Caco-2 (cell line): Measurements from ENCODE around the gene TYW5. TPM values are rescaled to one million over a fixed set of nuclear protein-coding genes. Genes with fewer than 3 reads are reported as not detected.

Experiments used
- BruUV-seq: library from RNA; stranded (reverse); fragments of 400-500 nt; replicated peaks from 2 replicates; lab custom pipeline; 2021; lab: Mats Ljungman, UMichigan
- CTCF ChIA-PET: fragments of 300-600 bp; sonication (Branson Sonifier 250); formaldehyde crosslinking; loops from one replicate; lab custom pipeline; 2022; ENCODE audit warnings: antibody characterized with exemption; lab: Charles Lee
- POLR2A ChIA-PET: fragments of 300-600 bp; sonication (Branson Sonifier 250); formaldehyde crosslinking; loops from one replicate; lab custom pipeline; 2022; ENCODE audit warnings: antibody characterized with exemption; lab: Charles Lee
- DNase-seq, 2 experiments: peaks; one replicate each; pipeline versions ENCODE4 v3.0.0 to v3.0.0-alpha.2; 2020 to 2022
- H3K27me3 ChIP-seq: replicated peaks from 2 replicates; pipeline ENCODE4 v1.6.0; 2011; ENCODE audit warnings: low read length; ENCODE audit not compliant: control insufficient read depth, insufficient read depth
- H3K36me3 ChIP-seq: 2 replicates; pipeline ENCODE4 v1.5.1; 2011; ENCODE audit warnings: low read length; ENCODE audit not compliant: control insufficient read depth, insufficient read depth
- H3K4me1 ChIP-seq: fragments of 250-450 bp; sonication (Bioruptor Pico); 2 replicates; pipeline ENCODE4 v1.5.1; 2020; ENCODE audit warnings: mild to moderate bottlenecking
- H3K4me3 ChIP-seq: 2 replicates; pipeline ENCODE4 v1.5.1; 2011; ENCODE audit warnings: low read depth, mild to moderate bottlenecking, control low read depth, low read length
- H3K9me3 ChIP-seq: fragments of 250-450 bp; sonication (Bioruptor Pico); 2 replicates; pipeline ENCODE4 v1.5.1; 2020; ENCODE audit warnings: mild to moderate bottlenecking, moderate library complexity
- H3K27ac Mint-ChIP-seq: one replicate; pipeline ENCODE4 v1.8.0; 2022; ENCODE audit warnings: mixed read lengths; ENCODE audit not compliant: unreplicated experiment
- H3K27me3 Mint-ChIP-seq: one replicate; pipeline ENCODE4 v1.8.0; 2022; ENCODE audit warnings: mixed read lengths; ENCODE audit not compliant: insufficient read depth, unreplicated experiment
- H3K36me3 Mint-ChIP-seq: one replicate; pipeline ENCODE4 v1.8.0; 2022; ENCODE audit warnings: mild to moderate bottlenecking, mixed read lengths; ENCODE audit not compliant: insufficient read depth, unreplicated experiment
- H3K4me1 Mint-ChIP-seq: one replicate; pipeline ENCODE4 v1.8.0; 2022; ENCODE audit warnings: low read depth, mixed read lengths; ENCODE audit not compliant: unreplicated experiment
- H3K4me3 Mint-ChIP-seq: one replicate; pipeline ENCODE4 v1.8.0; 2022; ENCODE audit warnings: mild to moderate bottlenecking, moderate library complexity, mixed read lengths; ENCODE audit not compliant: unreplicated experiment
- H3K9me3 Mint-ChIP-seq: one replicate; pipeline ENCODE4 v1.8.0; 2022; ENCODE audit warnings: mixed read lengths; ENCODE audit not compliant: unreplicated experiment
- intact Hi-C: fragments of 100-400 bp; cut with micrococcal nuclease; formaldehyde crosslinking; loops from one replicate; pipeline ENCODE4 v1.10.0; 2022; ENCODE audit not compliant: unreplicated experiment
- total RNA-seq: library from RNA; stranded (reverse); gene quantifications from 2 replicates; pipeline ENCODE4 v1.2.3, GENCODE V29; 2022
- TF ChIP-seq, protein P1 (sequence below), 2 experiments: fragments of 200-600 bp in 1 of 2; IDR thresholded peaks; 1 replicate in 1 of 2; 2 replicates in 1 of 2; pipeline versions ENCODE4 v1.5.1 to v1.8.0; 2011 to 2022; ENCODE audit warnings: antibody characterized with exemption in 1 of 2, control low read depth in 1 of 2, inconsistent platforms in 1 of 2, low read depth in 1 of 2, low read length in 1 of 2, mild to moderate bottlenecking in 1 of 2, moderate library complexity in 1 of 2; ENCODE audit not compliant: insufficient read depth in 1 of 2, severe bottlenecking in 1 of 2, unreplicated experiment in 1 of 2

TYW5 gene
- total RNA-seq, 1 experiment from 2014 or later: 13.9 TPM

DNA sequence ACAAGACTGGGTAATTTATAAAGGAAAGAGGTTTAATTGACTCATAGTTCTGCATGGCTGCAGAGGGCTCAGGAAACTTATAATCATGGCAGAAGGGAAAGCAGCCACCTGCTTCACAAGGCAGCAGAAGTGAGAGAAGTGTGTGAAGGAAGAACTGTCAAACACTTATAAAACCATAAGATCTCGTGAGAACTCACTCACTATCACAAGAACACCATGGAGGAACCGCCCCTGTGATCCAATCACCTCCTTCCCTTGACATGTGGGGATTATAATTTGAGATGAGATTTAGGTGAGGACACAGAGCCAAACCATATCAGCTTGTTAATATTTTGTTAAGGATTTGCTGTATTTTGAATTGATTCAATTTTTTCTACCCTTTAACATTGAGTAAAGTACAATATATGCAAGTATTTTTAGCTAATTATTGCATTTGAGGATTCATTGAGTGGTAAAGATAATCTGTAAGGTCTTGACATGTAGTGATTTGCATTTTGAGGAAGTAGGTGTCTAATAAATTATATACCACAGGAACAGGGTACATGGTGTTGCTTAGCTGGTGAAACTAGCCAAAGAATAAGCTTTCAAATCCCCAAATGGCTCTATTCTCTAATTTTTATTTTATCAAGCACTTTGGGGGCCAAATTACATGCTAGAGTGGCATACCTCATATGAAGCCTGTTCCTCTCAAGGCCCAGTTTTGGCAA, 48.1 kb downstream of the TYW5 start:
- peaks cover 8% of the 10 kb centered on the region for H3K4me1 ChIP-seq
- Mint-ChIP-seq H3K27ac (no peak overlapping the region), H3K4me1 (peaks cover 10% of the 10 kb centered on the region), H3K9me3 (no peaks in the 10 kb centered on the region), H3K4me3 (no peak overlapping the region), H3K36me3 (peaks cover 11% of the 10 kb centered on the region), H3K27me3 (no peaks in the 10 kb centered on the region)
- TF ChIP-seq, protein P1, sequence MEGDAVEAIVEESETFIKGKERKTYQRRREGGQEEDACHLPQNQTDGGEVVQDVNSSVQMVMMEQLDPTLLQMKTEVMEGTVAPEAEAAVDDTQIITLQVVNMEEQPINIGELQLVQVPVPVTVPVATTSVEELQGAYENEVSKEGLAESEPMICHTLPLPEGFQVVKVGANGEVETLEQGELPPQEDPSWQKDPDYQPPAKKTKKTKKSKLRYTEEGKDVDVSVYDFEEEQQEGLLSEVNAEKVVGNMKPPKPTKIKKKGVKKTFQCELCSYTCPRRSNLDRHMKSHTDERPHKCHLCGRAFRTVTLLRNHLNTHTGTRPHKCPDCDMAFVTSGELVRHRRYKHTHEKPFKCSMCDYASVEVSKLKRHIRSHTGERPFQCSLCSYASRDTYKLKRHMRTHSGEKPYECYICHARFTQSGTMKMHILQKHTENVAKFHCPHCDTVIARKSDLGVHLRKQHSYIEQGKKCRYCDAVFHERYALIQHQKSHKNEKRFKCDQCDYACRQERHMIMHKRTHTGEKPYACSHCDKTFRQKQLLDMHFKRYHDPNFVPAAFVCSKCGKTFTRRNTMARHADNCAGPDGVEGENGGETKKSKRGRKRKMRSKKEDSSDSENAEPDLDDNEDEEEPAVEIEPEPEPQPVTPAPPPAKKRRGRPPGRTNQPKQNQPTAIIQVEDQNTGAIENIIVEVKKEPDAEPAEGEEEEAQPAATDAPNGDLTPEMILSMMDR (IDR thresholded peaks at IDR 0.05; ENCODE audit: insufficient read depth in 1 of 2, low read depth in 1 of 2, low read length in 1 of 2, severe bottlenecking in 1 of 2, unreplicated experiment in 1 of 2): no peak
- ChIA-PET CTCF (interaction anchor here (0.7 kb wide), 1 partner anchor 10 kb away, joined by 7 read pairs; no protein-coding TSS in a partner anchor), POLR2A (no interaction called here)
- H3K27me3 ChIP-seq: no peaks in the 10 kb centered on the region
- no peaks in the 10 kb centered on the region for H3K36me3 ChIP-seq
- no peak overlapping the region for H3K4me3 ChIP-seq
- DNase-seq: no peak
- intact Hi-C loops: no loop called here
- no peaks in the 10 kb centered on the region for H3K9me3 ChIP-seq
- BruUV-seq: no TSS peak

DNA sequence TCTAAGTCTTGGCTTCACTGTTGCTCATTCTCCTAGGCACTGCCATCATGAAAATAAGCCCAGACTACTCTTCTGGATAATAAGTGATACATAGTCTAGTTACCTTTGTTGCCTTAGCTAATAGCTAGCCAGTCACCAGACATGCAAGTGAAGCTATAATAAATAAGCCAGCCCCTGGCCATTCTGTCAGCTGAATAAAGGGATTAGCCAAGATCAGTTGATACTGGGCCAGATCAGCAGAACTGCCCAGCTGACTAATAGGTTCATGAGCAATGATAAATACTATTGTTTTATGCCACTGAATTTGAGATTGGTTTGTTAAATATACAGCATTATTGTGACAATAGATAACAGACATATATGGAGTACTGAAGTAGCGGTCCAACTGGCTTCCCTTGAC, 52.2 kb downstream of the TYW5 start:
- intact Hi-C loops: no loop called here
- Mint-ChIP-seq H3K36me3 (no peaks in the 10 kb centered on the region), H3K27ac (no peak overlapping the region), H3K27me3 (no peaks in the 10 kb centered on the region), H3K4me1 (no peaks in the 10 kb centered on the region), H3K9me3 (no peaks in the 10 kb centered on the region), H3K4me3 (no peak overlapping the region)
- DNase-seq: no peak
- BruUV-seq: no TSS peak
- Histone ChIP-seq H3K27me3 (no peaks in the 10 kb centered on the region), H3K36me3 (no peaks in the 10 kb centered on the region), H3K4me3 (no peak overlapping the region), H3K4me1 (no peaks in the 10 kb centered on the region), H3K9me3 (no peaks in the 10 kb centered on the region)
- ChIA-PET CTCF (no interaction called here), POLR2A (no interaction called here)
- TF ChIP-seq, protein P1 (IDR thresholded peaks at IDR 0.05; ENCODE audit: insufficient read depth in 1 of 2, low read depth in 1 of 2, low read length in 1 of 2, severe bottlenecking in 1 of 2, unreplicated experiment in 1 of 2): no peak

DNA sequence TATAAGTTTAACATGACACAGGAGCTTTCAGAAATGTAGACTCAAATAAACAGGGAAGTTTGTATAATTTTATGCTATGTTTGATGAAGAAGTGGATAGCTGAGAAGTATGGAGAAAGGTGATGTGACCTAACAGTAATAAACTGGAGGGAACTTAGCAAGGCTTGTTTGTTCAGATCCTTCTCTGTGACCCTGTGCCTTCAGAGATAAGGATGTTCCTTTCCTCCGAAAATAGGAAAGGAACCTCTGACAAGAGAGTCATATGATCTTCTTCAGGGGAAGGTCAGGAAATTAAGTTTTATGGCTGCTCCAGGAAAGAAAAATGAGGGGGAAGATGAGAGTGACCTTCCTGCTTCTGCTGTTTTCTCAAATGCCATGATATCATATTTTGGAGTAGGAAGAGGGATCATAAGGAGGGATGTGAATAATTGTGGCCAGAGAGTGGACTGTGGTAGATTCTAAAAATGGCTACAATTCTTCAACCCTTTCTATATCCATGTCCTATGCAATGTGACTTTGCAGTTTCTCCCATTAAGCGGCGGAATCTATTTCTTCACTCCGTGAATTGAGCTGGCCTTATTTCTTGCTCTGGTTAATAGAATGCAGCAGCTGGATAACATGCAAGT, 52.7 kb downstream of the TYW5 start:
- POLR2A ChIA-PET: no interaction called here
- CTCF ChIA-PET: no interaction called here
- Histone ChIP-seq H3K9me3 (no peaks in the 10 kb centered on the region), H3K4me3 (no peak overlapping the region), H3K36me3 (no peaks in the 10 kb centered on the region), H3K27me3 (no peaks in the 10 kb centered on the region), H3K4me1 (no peaks in the 10 kb centered on the region)
- intact Hi-C loops: no loop called here
- Mint-ChIP-seq H3K4me1 (no peaks in the 10 kb centered on the region), H3K4me3 (no peak overlapping the region), H3K27me3 (no peaks in the 10 kb centered on the region), H3K27ac (no peak overlapping the region), H3K9me3 (no peaks in the 10 kb centered on the region), H3K36me3 (no peaks in the 10 kb centered on the region)
- DNase-seq: no peak
- TF ChIP-seq, protein P1 (IDR thresholded peaks at IDR 0.05; ENCODE audit: insufficient read depth in 1 of 2, low read depth in 1 of 2, low read length in 1 of 2, severe bottlenecking in 1 of 2, unreplicated experiment in 1 of 2): no peak
- BruUV-seq: no TSS peak
